HepG2 (cell line): ENCODE data around the gene PTX4. TPM values are rescaled to one million over a fixed set of nuclear protein-coding genes. Genes with fewer than 3 reads are reported as not detected.
A peak's percentile ranks its signal among the peaks of the same experiment; 100 is the strongest.

Experiments used
- FOXA3 ChIP-seq: IDR thresholded peaks from 2 replicates; pipeline ENCODE4 v1.6.1; 2016; ENCODE audit warnings: missing genetic modification reagents, missing compliant biosample characterization
- KLF11 ChIP-seq: IDR thresholded peaks from 2 replicates; pipeline ENCODE4 v1.6.1; 2016; ENCODE audit warnings: missing compliant biosample characterization
- MEF2D ChIP-seq: sonication (generic); formaldehyde crosslinking; IDR thresholded peaks from 2 replicates; pipeline ENCODE4 v1.5.1; 2020; ENCODE audit warnings: mild to moderate bottlenecking, missing genetic modification reagents
- ZNF225 ChIP-seq: sonication (generic); formaldehyde crosslinking; IDR thresholded peaks from 2 replicates; pipeline ENCODE4 v1.4.0; 2020; ENCODE audit warnings: mild to moderate bottlenecking, missing genetic modification reagents
- ZNF468 ChIP-seq: sonication (generic); formaldehyde crosslinking; IDR thresholded peaks from 2 replicates; pipeline ENCODE4 v1.8.0; 2022; ENCODE audit warnings: mild to moderate bottlenecking, moderate library complexity, missing genetic modification reagents
- ZNF607 ChIP-seq: sonication (generic); formaldehyde crosslinking; IDR thresholded peaks from 2 replicates; pipeline ENCODE4 v1.5.1; 2020; ENCODE audit warnings: missing genetic modification reagents, mild to moderate bottlenecking, borderline replicate concordance
- ZNF816 ChIP-seq: sonication (generic); formaldehyde crosslinking; IDR thresholded peaks from 2 replicates; pipeline ENCODE4 v1.8.0; 2022; ENCODE audit warnings: missing genetic modification reagents, mild to moderate bottlenecking, borderline replicate concordance
- ZSCAN12 ChIP-seq: sonication (generic); formaldehyde crosslinking; IDR thresholded peaks from 2 replicates; pipeline ENCODE4 v1.9.0; 2021; ENCODE audit warnings: mild to moderate bottlenecking, missing genetic modification reagents
- ZSCAN20 ChIP-seq: sonication (generic); formaldehyde crosslinking; IDR thresholded peaks from 2 replicates; pipeline ENCODE4 v1.4.0; 2020; ENCODE audit warnings: missing genetic modification reagents, mild to moderate bottlenecking, borderline replicate concordance
- polyA plus RNA-seq, 8 experiments: library from polyadenylated mRNA; depleted of rRNA in 3 of 8; stranded (reverse) in 7 of 8; unstranded in 1 of 8; fragments of >200 nt; fragmentation: Illumina TruSeq in 4 of 8; extraction: Trizol in 4 of 8; gene quantifications; 2 replicates each; pipeline versions ENCODE4 v1.2.1 to v1.2.3, GENCODE V29; 2011 to 2016; ENCODE audit warnings: low read depth in 4 of 8, missing spikeins in 1 of 8, mixed read lengths in 1 of 8; ENCODE audit not compliant: insufficient read depth in 1 of 8
- total RNA-seq, 5 experiments: library from RNA; depleted of rRNA; stranded (reverse); fragments of >200 nt; fragmentation: Illumina TruSeq; extraction: Trizol; gene quantifications; 2 replicates each; pipeline ENCODE4 v1.2.3, GENCODE V29; 2016; ENCODE audit warnings: low read depth in 1 of 5
- TF ChIP-seq, protein P1 (sequence below), 2 experiments: fragments of 450-650 bp in 1 of 2; sonication (generic) in 1 of 2; formaldehyde crosslinking; IDR thresholded peaks; 2 replicates each; pipeline versions ENCODE4 v1.5.0 to v1.8.0; 2020 to 2022; ENCODE audit warnings: mild to moderate bottlenecking in 1 of 2, missing genetic modification reagents in 1 of 2
- TF ChIP-seq, protein P2 (sequence below): sonication (generic); formaldehyde crosslinking; IDR thresholded peaks from 2 replicates; pipeline ENCODE4 v1.4.0; 2020; ENCODE audit warnings: mild to moderate bottlenecking, missing genetic modification reagents, borderline replicate concordance
- TF ChIP-seq, protein P3 (sequence below): sonication (generic); formaldehyde crosslinking; conservative IDR thresholded peaks from 2 replicates; pipeline ENCODE4 v1.8.1; 2023; ENCODE audit warnings: missing genetic modification reagents
- TF ChIP-seq, protein P4 (sequence below): sonication (generic); formaldehyde crosslinking; IDR thresholded peaks from 2 replicates; pipeline ENCODE4 v1.8.1; 2023; ENCODE audit warnings: mild to moderate bottlenecking, inconsistent platforms, moderate library complexity, missing genetic modification reagents, borderline replicate concordance
- TF ChIP-seq, protein P5 (sequence below): sonication (generic); formaldehyde crosslinking; IDR thresholded peaks from 2 replicates; pipeline ENCODE4 v1.5.0; 2020; ENCODE audit warnings: missing genetic modification reagents
- TF ChIP-seq, protein P6 (sequence below): sonication (generic); formaldehyde crosslinking; IDR thresholded peaks from 2 replicates; pipeline ENCODE4 v1.4.0; 2020; ENCODE audit warnings: mild to moderate bottlenecking, missing genetic modification reagents
- TF ChIP-seq, protein P7 (sequence below): sonication (generic); formaldehyde crosslinking; IDR thresholded peaks from 2 replicates; pipeline ENCODE4 v1.8.0; 2022; ENCODE audit warnings: mild to moderate bottlenecking, missing genetic modification reagents, moderate library complexity

Gene PTX4
- total and polyA plus RNA-seq, 2 of the 13 experiments (the other 11 are each of a cell fraction or from before 2014, with no cell fraction given), result 0.04 TPM; not detected in 1

DNA sequence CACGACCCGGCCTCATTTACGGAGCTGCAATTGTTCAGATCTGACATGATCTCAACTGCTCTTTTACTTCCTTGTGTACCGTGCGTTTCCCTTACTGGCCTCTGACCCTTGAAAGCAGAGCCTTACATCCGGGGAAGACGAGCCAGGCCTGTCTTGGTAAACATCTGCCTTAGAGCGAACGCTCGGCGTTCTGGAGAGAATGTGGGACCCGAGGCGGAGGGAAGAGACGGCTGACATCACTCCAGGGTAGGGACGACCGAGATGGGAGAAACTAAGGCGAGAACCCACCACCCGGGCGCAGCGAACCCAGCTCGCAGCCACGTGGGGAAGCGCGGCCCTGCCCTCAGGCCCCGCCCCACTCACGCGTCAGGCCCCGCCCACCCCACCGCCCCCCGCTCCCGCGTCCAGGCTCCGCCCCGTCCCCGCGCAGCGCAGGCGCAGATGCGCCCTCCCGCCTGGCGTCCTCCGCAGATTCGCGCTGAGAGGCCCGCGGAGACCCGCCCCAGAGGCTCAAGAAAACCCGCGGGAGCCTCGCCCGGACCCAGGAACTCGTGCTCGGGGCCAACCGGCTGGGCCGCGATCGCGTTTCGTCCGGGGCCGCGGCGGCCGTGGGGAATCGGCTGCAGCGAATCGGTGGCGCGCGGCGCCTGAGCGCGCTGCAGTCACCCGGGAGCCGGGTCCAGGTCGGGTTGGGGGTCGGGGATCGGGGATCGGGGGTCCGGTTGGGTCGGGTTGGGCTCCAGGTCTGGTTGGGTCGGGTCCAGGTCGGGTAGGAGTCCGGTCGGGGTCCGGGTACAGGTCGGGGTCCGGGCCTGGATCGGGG is 4.4 kb upstream of the PTX4 start, which contains the start of gene TELO2 (continued):
- TF ChIP-seq, protein P1, sequence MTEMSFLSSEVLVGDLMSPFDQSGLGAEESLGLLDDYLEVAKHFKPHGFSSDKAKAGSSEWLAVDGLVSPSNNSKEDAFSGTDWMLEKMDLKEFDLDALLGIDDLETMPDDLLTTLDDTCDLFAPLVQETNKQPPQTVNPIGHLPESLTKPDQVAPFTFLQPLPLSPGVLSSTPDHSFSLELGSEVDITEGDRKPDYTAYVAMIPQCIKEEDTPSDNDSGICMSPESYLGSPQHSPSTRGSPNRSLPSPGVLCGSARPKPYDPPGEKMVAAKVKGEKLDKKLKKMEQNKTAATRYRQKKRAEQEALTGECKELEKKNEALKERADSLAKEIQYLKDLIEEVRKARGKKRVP (CRISPR knock-in tag; IDR thresholded peaks at IDR 0.05), result no peak; a peak in 1 of 4 replicates
- TF ChIP-seq, protein P2, sequence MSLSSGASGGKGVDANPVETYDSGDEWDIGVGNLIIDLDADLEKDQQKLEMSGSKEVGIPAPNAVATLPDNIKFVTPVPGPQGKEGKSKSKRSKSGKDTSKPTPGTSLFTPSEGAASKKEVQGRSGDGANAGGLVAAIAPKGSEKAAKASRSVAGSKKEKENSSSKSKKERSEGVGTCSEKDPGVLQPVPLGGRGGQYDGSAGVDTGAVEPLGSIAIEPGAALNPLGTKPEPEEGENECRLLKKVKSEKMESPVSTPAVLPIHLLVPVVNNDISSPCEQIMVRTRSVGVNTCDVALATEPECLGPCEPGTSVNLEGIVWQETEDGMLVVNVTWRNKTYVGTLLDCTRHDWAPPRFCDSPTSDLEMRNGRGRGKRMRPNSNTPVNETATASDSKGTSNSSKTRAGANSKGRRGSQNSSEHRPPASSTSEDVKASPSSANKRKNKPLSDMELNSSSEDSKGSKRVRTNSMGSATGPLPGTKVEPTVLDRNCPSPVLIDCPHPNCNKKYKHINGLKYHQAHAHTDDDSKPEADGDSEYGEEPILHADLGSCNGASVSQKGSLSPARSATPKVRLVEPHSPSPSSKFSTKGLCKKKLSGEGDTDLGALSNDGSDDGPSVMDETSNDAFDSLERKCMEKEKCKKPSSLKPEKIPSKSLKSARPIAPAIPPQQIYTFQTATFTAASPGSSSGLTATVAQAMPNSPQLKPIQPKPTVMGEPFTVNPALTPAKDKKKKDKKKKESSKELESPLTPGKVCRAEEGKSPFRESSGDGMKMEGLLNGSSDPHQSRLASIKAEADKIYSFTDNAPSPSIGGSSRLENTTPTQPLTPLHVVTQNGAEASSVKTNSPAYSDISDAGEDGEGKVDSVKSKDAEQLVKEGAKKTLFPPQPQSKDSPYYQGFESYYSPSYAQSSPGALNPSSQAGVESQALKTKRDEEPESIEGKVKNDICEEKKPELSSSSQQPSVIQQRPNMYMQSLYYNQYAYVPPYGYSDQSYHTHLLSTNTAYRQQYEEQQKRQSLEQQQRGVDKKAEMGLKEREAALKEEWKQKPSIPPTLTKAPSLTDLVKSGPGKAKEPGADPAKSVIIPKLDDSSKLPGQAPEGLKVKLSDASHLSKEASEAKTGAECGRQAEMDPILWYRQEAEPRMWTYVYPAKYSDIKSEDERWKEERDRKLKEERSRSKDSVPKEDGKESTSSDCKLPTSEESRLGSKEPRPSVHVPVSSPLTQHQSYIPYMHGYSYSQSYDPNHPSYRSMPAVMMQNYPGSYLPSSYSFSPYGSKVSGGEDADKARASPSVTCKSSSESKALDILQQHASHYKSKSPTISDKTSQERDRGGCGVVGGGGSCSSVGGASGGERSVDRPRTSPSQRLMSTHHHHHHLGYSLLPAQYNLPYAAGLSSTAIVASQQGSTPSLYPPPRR (CRISPR knock-in tag), result no peak
- TF ChIP-seq, protein P3, sequence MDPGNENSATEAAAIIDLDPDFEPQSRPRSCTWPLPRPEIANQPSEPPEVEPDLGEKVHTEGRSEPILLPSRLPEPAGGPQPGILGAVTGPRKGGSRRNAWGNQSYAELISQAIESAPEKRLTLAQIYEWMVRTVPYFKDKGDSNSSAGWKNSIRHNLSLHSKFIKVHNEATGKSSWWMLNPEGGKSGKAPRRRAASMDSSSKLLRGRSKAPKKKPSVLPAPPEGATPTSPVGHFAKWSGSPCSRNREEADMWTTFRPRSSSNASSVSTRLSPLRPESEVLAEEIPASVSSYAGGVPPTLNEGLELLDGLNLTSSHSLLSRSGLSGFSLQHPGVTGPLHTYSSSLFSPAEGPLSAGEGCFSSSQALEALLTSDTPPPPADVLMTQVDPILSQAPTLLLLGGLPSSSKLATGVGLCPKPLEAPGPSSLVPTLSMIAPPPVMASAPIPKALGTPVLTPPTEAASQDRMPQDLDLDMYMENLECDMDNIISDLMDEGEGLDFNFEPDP (CRISPR knock-in tag), result no peak
- TF ChIP-seq MEF2D (CRISPR knock-in tag) (peak; percentile 59; the same call in 1 of the 2 replicates), ZNF468 (CRISPR knock-in tag) (no peak), ZNF816 (CRISPR knock-in tag) (no peak), ZSCAN20 (CRISPR knock-in tag) (no peak), ZNF225 (CRISPR knock-in tag) (no peak), KLF11 (no peak), ZSCAN12 (CRISPR knock-in tag) (no peak), ZNF607 (no peak), FOXA3 (CRISPR knock-in tag) (peak; percentile 37; the same call in 1 of the 2 replicates)
- TF ChIP-seq, protein P4, sequence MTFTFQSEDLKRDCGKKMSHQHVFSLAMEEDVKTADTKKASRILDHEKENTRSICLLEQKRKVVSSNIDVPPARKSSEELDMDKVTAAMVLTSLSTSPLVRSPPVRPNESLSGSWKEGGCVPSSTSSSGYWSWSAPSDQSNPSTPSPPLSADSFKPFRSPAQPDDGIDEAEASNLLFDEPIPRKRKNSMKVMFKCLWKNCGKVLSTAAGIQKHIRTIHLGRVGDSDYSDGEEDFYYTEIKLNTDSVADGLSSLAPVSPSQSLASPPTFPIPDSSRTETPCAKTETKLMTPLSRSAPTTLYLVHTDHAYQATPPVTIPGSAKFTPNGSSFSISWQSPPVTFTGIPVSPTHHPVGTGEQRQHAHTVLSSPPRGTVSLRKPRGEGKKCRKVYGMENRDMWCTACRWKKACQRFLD (CRISPR knock-in tag), result no peak; the same call in 1 of the 2 replicates
- TF ChIP-seq, protein P5, sequence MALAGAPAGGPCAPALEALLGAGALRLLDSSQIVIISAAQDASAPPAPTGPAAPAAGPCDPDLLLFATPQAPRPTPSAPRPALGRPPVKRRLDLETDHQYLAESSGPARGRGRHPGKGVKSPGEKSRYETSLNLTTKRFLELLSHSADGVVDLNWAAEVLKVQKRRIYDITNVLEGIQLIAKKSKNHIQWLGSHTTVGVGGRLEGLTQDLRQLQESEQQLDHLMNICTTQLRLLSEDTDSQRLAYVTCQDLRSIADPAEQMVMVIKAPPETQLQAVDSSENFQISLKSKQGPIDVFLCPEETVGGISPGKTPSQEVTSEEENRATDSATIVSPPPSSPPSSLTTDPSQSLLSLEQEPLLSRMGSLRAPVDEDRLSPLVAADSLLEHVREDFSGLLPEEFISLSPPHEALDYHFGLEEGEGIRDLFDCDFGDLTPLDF (CRISPR knock-in tag), result peak; percentile 70; the same call in 1 of the 2 replicates
- TF ChIP-seq, protein P6, sequence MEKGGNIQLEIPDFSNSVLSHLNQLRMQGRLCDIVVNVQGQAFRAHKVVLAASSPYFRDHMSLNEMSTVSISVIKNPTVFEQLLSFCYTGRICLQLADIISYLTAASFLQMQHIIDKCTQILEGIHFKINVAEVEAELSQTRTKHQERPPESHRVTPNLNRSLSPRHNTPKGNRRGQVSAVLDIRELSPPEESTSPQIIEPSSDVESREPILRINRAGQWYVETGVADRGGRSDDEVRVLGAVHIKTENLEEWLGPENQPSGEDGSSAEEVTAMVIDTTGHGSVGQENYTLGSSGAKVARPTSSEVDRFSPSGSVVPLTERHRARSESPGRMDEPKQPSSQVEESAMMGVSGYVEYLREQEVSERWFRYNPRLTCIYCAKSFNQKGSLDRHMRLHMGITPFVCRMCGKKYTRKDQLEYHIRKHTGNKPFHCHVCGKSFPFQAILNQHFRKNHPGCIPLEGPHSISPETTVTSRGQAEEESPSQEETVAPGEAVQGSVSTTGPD (CRISPR knock-in tag), result no peak
- TF ChIP-seq, protein P7, sequence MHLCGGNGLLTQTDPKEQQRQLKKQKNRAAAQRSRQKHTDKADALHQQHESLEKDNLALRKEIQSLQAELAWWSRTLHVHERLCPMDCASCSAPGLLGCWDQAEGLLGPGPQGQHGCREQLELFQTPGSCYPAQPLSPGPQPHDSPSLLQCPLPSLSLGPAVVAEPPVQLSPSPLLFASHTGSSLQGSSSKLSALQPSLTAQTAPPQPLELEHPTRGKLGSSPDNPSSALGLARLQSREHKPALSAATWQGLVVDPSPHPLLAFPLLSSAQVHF, result no peak
